Dermis microvascular lymphatic vessel endothelial cell (primary cell): Measurements from ENCODE around the gene FAM8A1. TPM values are rescaled to one million over a fixed set of nuclear protein-coding genes. Genes with fewer than 3 reads are reported as not detected.
A peak's percentile ranks its signal among the peaks of the same experiment; 100 is the strongest.
"Not testable (repeated sequence)": the region's sequence is repeated elsewhere in the genome, so short reads cannot be mapped to it uniquely, and the experiment has no call there.

Experiments
- DNase-seq, 2 donors: peaks; one replicate each; pipeline versions ENCODE4 v3.0.0 to v3.0.0-alpha.2; 2010; ENCODE audit warnings: low read depth in 2 of 2
- total RNA-seq: library from RNA; depleted of rRNA; stranded (reverse); fragments of >200 nt; gene quantifications from 2 replicates; pipeline ENCODE4 v1.2.1, GENCODE V29; 2014

Gene FAM8A1, protein sequence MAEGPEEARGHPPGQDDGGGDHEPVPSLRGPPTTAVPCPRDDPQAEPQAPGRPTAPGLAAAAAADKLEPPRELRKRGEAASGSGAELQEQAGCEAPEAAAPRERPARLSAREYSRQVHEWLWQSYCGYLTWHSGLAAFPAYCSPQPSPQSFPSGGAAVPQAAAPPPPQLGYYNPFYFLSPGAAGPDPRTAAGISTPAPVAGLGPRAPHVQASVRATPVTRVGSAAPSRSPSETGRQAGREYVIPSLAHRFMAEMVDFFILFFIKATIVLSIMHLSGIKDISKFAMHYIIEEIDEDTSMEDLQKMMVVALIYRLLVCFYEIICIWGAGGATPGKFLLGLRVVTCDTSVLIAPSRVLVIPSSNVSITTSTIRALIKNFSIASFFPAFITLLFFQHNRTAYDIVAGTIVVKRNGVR
- total RNA-seq, result 8.5 and 12.0 TPM in 2 replicates

DNA sequence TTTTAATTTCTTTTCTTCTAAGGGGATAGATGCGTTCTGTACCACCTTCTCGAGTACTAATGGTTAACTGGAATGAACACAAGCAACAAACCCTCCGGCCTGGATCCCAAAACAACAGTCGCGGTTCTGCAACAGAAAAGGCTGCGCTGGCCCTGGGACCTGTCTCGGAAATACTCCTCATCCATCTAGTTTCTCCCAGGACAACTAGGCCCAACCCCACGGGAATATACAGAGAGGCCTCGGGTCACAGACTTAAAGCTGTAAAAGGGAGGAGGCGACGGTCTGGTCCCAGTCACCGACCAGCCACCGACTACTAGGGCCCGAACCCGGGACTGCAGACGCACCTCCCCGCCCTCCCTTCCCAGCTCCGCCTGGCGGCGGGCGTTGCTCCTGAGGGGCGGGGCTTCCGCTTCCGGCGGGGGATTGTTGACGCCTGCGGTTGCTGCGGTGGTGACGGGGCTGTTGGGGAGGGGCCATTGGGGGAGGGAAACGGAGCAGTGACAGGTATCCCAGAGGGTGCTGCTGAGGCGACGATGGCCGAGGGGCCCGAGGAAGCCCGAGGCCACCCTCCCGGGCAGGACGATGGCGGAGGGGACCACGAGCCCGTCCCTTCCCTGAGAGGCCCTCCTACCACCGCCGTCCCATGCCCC lies at the start of gene FAM8A1:
Gene FAM8A1, plus strand, starts transcription at position 426 of the 650 bp plus-strand sequence. Its CDS starts 108 bp downstream, at position 534.
- DNase-seq, result peak; percentile 81 to 88

- DNase-seq, result no peak
Measured at GRCh38 chr6:17551383-17551958, 48.6 kb upstream of the FAM8A1 start.

DNA sequence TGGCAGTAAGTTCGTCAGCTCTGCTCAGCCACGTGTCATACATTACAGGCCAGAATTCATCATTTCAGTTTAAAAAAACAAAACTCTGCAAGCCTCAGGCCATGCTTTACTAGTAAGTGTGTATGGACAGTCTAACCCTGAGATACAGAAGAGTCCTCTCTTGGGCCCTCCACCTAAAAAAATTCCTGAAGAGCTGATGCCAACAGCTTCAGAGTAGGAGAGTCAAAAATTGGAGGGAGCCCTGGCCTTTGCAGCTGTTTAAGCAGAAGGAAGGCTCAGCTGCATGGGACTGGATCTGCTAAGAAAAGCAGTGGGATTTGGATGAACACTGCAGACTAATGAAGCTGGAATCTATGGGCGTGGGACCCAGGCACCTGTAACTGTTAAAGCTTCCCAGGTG lies 47.2 kb upstream of the FAM8A1 start:
- no peak for DNase-seq

DNA sequence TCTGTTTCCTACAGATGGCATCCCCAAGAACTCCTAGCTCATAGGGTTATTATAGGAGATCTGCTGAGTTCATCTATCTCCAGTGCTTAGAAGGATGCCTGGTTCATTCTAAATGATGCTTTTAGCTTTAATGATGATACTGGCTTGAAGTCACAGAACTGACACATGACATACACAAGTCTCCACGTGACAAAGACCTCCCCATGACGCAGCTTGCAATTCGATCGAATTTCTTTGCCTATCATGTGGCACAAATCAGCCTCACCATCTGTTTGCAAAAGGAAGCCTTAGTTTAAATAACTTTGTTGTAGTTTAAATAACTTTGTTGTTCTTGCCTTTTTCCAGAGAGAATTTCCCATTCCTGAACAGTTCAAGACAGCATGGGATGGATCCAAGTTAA lies 44.1 kb upstream of the FAM8A1 start:
- DNase-seq, result no peak

GRCh38 chr6:17562636-17563035 lies 37.5 kb upstream of the FAM8A1 start:
- no peak for DNase-seq

- no peak for DNase-seq
Measured at GRCh38 chr6:17565399-17565798, 34.7 kb upstream of the FAM8A1 start.

DNA sequence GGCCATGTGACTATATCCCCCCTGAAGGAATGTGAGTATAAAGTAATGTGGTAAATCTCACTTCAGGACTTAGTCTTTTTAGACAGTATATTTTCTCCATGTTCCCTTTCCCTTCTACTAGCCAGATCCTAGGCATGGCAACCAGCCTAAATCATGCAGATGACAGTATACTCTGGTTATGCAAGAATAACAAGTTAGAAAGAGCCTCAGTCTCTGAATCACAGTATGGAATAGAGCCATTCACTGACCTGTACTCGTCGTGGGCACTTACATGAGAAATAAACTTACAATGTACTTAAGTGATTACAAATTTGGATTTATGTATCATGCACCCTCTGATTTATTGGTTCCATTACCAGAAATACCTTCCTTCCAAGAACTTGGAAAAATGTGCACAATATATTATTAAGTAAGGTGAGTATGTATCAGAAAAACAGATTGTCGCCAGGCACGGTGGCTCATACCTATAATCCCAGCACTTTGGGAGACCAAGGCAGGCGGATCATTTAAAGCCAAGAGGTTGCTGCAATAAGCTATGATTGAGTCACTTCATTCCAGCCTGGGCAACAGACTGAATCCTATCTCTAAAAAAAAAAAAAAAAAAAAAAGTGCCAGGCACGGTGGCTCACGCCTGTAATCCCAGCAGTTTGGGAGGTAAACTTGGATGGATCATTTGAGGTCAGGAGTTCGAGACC lies 25.1 kb upstream of the FAM8A1 start:
- DNase-seq, result no peak

DNA sequence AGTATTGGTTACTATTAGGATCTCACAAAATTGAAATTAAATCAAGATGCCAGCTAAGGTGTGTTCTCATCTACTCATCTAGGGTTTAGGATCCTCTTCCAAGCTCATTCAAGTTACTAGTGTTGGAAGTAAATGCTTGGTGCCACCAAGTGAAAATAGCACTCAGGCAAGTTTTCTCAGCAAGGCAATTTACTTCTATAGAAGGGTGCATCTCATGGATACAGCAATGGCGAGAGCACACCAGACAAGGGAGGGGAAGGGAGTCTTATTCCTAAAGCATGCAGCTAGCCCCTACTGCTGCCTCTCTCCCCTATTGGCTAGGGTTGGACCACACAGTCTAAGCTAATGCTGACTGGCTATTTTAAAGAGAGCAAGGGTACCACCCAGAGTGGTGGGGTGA lies 23.0 kb upstream of the FAM8A1 start:
- no peak for DNase-seq

GRCh38 chr6:17580518-17581048 lies 19.5 kb upstream of the FAM8A1 start:
- DNase-seq, result peak in 1 of 2 donors; percentile 58

- DNase-seq, result not testable (repeated sequence)
Measured at GRCh38 chr6:17581282-17581681, 18.8 kb upstream of the FAM8A1 start.

- DNase-seq, result peak in 1 of 2 donors; percentile 62
Measured at GRCh38 chr6:17583811-17584210, 16.3 kb upstream of the FAM8A1 start.

- DNase-seq, result peak; percentile 46 to 84
Measured at GRCh38 chr6:17584241-17584803, 15.8 kb upstream of the FAM8A1 start.

DNA sequence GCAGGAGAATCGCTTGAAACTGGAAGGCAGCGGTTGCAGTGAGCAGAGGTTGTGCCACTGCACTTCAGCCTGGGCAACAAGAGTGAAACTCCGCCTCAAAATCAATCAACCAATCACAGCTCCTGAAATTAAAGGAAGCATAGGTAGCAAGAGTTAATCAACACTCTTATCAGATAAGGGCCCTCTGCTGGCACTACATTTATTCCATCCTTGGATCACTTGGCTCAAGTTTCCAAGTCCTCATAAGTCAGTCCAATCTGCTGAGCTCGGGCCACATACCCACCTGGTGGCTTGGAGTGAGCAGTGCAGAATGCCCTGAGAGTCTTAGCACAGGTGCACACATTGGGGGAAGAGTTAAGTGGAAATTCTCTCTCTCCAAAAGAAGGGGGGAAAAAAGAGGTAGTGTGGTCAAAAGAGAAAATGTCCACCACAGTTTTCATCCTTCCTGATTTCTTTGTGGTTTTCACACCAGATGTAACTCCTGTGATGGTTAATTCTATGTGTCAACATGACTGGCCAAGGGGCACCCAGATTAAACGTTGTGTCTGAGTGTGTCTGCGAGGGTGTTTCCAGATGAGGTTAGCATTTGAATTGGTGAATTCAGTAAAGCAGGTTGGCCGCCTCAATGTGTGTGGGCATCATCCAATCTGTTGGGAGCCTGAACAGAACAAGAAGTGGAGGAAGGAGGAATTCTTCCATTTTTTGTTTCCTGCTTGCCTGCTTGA lies 14.2 kb upstream of the FAM8A1 start:
- DNase-seq, result peak in 1 of 2 donors; percentile 21

- not testable (repeated sequence) for DNase-seq
Measured at GRCh38 chr6:17586623-17587022, 13.5 kb upstream of the FAM8A1 start.

DNA sequence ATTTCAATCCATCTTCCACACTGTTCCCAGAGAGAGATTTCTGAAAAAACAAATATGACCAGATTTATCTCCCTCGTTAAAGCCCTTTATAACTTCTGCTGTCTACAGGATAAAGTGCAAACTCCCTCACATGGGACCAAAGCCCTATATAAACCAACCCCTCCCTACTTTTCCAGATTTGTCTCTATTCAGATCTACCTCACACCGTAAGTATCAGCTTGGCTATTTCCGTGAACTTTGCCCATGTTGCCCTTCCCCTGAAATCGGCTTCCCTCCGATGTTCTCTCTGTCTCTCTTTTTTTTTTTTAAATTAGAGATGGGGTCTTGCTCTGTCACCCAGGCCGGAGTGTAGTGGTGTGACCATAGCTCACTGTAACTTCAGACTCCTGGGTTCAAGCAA lies 12.1 kb upstream of the FAM8A1 start:
- no peak for DNase-seq

DNA sequence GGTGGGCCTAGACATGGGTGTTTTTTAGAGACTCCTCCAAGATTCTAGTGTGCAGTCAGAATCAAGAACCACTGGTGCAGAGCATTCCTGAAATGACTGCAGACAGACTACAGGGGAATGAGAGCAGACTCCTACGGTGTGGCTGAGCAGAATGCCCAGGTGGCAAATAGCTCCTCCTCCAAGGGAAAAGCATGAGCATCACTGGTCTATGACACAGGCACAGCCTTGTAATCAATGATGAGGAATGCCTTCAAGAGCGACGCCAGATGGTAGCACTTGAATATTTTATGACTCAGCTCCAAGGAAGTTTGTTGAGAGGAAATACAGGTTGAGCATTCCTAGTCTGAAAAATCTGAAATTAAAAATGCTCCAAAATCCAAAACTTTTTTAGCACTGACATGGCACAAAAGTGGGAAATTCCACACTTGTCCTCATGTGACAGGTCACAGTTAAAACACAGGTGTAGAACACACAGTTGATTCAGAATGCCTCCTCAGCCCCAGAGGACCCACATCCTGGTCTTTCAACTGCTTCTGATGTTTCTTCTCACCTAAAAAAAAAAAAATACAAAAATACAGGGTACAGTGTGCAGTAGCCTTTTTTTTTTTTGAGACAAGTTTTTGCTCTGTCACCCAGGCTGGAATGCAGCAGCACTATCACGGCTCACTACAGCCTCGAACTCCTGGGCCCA lies 10.6 kb upstream of the FAM8A1 start:
- DNase-seq, result peak in 1 of 2 donors; percentile 51

- no peak for DNase-seq
Measured at GRCh38 chr6:17591287-17591686, 8.8 kb upstream of the FAM8A1 start.

- DNase-seq, result no peak
Measured at GRCh38 chr6:17593246-17593645, 6.9 kb upstream of the FAM8A1 start.

- DNase-seq, result no peak
Measured at GRCh38 chr6:17596085-17596484, 4.0 kb upstream of the FAM8A1 start.
